HG02970 (cell line): ENCODE data around the gene OR10AD1.
"Not testable (repeated sequence)": the region's sequence is repeated elsewhere in the genome, so short reads cannot be mapped to it uniquely, and the experiment has no call there.

Experiments
- ATAC-seq: cut with Tn5 transposase; IDR thresholded peaks from one replicate; pipeline ENCODE4 v1.9.1; 2021; ENCODE audit warnings: mild to moderate bottlenecking, moderate library complexity, moderate number of reproducible peaks; ENCODE audit not compliant: unreplicated experiment, low FRiP score

Gene OR10AD1, protein sequence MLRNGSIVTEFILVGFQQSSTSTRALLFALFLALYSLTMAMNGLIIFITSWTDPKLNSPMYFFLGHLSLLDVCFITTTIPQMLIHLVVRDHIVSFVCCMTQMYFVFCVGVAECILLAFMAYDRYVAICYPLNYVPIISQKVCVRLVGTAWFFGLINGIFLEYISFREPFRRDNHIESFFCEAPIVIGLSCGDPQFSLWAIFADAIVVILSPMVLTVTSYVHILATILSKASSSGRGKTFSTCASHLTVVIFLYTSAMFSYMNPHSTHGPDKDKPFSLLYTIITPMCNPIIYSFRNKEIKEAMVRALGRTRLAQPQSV

DNA sequence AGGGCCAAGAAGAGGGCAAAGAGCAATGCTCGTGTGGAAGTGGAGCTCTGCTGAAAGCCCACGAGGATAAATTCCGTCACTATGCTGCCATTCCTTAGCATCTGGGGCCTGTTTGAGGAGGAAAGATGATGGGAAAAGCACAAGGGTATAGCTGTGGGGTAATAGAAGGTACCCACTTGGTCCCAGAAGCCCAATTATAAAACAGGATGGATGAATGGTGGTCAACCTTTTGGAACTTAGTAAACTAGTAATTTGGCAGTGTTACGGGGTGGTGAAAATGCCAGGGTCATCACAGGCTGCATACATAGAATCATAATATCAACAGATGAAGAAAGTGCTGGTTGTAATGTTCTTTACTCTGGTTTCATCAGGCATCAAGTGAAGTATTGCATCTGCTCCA is at the start of gene OR10AD1:
Gene OR10AD1 (minus strand): TSS at position 101 of the 400 bp plus-strand sequence. CDS start 0 bp downstream, at position 101.
- no peak for ATAC-seq

DNA sequence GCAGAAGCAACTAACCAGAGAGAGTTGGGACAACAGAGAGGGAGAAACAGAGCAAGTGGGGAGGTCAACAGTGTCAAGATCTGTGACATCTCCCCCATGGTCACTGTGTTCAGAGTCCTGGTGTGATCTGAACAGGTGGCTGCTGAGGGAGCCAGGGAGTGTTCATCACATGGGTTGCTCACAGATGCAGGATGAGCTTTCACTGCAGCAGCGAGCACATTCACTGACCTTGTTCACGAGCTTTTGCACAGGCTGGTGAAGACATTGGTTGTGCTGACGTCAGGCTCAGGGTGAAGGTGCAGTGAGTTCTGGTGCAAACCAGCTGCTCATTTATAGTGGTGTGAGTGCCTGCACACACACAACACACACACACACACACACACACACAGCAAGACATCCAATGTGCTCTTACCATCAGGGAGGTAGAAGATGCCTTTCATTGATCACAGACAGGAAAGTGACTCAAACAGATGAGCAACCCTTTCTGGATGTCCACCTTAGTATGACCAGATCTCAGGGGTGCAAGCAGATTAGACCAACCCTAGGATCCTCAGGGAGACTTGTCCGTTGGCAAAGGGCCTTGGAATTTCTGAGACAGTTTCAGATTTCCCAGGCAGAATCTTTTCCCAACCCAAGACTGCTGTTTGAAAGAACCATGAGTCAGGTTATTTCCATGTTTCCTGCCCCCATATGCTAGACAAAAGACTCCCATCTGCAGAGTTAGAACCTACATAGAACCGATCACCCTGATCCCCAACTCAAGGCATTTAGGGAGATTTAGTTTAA is 44.3 kb upstream of the OR10AD1 start:
- ATAC-seq = no peak

DNA sequence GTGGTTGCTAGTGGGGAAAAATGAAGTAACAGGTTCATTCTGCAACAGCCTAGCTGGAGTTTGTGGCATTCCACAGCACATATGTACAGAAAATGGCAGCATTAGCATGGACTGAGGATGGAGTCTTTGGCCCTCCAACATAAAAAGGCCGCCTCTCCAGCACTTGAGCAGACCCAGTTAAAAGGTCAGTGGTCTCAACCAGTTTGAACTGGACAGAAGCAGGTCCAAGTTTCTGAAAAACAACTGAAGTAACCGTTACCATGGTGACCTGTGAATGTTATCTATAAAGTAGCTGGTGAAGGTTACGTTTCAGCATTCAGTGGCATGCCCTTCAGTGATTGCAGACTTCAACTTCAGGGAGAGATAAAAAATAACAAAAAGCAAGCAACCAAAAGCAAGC is 34.1 kb upstream of the OR10AD1 start:
- no peak for ATAC-seq

- no peak for ATAC-seq
These were observed 32.8 kb upstream of the OR10AD1 start for GRCh38 chr12:48235796-48236333.

DNA sequence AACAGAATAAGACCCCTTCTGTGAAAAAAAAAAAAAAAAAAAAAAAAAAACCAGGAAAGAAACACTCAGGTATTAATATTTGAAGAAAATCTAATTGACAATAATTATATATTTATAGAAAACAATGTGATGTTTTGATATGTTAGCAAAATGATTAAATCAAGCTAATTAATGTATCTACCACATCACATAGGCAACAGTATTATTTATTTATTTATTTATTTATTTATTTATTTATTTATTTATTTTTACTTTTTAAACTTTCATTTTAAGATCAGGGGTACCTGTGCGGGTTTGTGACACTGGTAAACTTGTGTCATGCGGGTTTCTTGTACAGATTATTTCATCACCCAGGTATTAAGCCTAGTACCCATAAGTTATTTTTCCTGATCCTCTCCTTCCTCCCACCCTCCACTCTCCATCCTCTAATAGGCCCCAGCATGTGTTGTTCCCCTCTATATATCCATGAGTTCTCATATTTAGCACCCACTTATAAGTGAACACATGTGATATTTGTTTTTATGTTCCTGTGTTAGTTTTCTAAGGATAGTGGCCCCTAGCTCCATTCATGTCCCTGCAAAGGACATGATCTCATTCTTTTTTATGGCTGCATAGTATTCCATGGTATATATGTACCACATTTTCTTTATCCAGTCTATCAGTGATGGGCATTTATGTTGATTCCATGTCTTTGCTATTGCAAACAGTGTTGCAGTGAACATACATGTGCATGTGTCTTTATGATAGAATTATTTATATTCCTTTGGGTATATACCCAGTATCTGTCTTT is 28.3 kb upstream of the OR10AD1 start:
- ATAC-seq = not testable (repeated sequence)

DNA sequence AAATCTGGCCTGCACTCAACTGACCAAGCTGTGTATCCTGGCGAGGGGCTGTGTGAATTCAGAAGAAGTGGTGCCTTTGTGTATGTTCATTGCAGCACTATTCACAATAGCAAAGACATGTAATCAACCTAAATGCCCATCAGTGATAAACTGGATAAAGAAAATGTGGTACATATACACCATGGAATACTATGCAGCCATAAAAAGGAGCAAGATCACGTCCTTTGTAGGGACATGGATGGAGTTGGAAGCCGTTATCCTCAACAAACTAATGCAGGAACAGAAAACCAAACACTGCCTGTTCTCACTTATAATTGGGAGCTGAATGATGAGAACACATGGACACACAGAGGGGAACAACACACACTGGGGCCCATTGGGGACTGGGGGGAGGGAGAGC is 21.4 kb upstream of the OR10AD1 start:
- ATAC-seq = not testable (repeated sequence)

DNA sequence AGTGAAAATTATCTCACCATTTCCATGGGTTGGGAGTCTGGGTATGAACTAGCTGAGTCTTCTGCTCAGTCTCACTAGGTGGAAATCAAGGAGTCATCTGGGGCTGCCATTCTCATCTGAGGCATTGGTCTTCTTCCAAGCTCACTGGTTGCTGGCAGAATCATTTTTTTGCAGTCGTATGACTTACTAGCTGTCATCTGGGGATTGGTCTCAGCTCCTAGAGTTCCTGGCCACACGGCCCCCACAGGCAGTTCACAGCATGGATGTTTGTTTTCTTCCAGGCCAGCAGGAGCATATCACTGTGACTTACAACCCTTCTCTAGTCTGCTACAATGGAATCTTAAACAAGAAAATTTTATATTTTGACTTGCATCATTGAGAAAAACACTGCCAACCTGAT is 18.6 kb upstream of the OR10AD1 start:
- ATAC-seq = no peak

GRCh38 chr12:48220701-48221100 is 17.6 kb upstream of the OR10AD1 start:
- no peak for ATAC-seq

DNA sequence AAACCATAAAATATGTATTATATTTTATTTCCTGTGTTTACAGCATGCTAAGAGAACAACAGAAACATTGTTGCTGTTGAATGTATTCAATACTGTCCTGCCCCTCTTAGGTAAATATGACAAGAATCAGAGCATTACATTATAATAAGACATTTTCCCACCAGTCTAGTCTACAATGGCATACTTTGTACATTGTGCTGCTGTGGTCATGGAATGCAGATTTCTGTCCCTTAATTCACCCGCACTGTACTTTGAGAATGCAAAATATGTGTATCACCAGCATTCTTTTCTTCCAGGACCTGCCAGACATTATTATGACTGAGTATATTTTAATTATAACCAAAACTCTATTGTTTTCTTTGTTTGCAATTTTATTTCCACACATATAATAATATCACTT is 16.5 kb upstream of the OR10AD1 start:
- ATAC-seq = no peak

GRCh38 chr12:48216785-48217184 is 13.7 kb upstream of the OR10AD1 start:
- no peak for ATAC-seq

- ATAC-seq = not testable (repeated sequence)
These were observed 6.4 kb upstream of the OR10AD1 start for GRCh38 chr12:48209495-48209894.

- no peak for ATAC-seq
These were observed 326 bp downstream of the OR10AD1 start for GRCh38 chr12:48202766-48203165.

DNA sequence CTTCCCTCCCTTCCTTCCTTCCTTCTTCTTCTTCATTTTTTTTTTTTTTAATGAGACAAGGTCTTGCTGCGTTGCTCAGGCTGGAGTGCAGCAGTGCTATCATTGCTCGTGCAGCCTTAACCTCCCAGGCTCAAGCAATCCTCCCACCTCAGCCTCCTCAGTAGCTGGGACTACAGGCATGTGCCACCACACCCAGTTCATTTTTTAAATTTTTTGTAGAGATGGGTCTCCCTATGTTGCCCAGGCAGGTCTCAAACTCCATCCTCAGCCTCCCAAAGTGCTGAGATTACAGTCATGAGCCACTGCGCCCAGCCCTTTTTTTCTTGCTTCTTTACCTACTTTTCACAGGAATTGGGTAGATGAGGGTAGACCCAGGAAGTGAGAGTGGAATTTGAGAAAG is 1.6 kb downstream of the OR10AD1 start:
- no peak for ATAC-seq

GRCh38 chr12:48201091-48201490 is 2.0 kb downstream of the OR10AD1 start:
- ATAC-seq = no peak

DNA sequence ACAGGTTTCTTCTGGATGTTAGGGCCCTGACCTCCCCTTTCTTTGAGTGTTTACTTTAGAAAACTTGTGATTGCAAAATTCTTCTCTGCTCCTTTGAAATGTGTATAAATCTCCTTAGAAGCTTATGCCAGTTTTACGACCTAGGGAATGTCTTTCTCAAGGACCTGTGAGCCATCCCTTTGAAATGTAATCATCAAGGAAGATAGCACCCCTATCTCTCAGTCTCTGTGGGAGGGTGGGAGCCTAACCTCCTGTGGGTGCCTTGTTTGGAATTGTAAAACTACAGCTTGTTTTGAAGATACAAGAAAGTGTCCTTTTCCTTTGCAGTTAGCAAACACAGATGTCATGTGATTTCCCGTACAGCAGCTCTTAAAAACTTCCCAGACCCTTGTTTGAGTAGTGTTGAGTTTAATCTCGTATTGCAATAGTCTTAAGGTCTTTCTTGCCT is 3.3 kb downstream of the OR10AD1 start:
- ATAC-seq = no peak

GRCh38 chr12:48198985-48199384 is 4.1 kb downstream of the OR10AD1 start:
- ATAC-seq = no peak

DNA sequence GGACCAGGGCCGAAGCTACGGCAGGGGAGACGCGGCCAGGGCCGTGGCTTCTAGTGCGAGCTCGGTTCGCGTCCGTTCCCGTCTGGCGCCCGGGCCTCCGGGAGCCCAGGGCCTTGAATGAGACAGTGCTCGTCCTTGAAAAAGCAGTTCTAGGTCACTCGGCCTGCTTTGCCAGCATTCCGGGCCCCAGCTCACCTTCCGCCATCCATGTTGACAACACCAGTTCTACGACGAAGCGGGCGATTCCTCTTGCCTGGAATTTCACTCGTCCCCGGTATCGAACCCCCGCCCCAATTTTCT is 4.5 kb downstream of the OR10AD1 start:
- no peak for ATAC-seq

DNA sequence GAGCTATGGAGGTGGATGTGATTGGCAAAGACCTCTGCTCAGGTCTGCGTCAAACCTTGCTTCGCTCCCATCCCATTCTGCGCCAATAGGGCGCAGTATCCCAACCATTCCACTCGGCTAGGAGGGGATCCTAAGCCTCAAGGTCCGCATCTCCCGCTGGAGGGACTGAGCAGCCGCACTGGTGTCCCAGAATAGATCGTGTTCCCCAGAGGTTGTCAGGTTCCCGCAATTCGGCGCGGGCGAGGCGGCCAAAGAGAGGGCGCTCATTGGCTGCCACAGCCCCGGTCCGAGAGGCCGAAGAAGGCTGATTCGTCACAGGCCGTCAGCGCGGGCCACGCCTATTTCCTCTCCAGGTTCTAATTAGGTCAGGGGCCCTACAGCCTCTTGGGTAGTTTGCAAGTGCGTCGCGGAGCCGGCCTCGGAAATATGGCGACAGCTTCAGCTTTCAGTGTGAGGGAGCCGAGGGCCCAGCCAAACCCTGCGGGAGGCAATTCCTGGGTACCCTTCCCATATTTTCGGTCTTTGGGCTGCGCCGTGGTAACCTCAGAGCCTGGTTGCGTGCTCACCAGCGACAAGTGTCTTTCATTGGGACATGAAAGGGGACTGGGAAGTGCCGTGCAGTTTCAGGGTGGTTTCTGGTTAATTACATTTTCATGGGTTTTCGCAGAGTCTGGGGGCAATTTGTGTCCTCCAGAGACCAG is 5.0 kb downstream of the OR10AD1 start:
- peak; percentile 99 for ATAC-seq

DNA sequence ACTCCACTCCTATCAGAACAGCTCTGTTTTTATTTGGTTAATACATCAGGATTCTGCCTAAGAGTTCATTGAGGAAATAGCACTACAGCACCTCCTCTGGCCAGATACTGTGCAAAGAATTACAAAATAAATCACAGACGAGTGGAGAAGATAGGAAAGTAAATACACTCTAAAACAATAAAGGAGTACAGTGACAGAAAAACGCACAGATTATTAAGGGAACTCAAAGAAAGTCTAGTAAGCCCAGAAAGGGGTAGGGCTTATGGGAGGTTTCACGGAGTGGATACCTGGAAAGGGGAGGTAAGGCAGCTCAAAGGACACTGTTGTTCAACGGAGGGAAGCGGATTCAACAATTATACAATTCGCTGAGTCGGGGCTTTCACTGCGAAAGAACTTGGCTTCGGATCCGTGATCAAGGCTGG is 5.5 kb downstream of the OR10AD1 start:
- ATAC-seq = peak; percentile 5

- no peak for ATAC-seq
These were observed 8.3 kb downstream of the OR10AD1 start for GRCh38 chr12:48194799-48195201.
